GM12872 (cell line): ENCODE results near the gene B4GALT2.
A peak's percentile ranks its signal among the peaks of the same experiment; 100 is the strongest.

Source experiments
- TF ChIP-seq, protein P1 (sequence below): IDR thresholded peaks from 3 replicates; pipeline ENCODE4 v1.5.1; 2011; ENCODE audit warnings: low read depth, mild to moderate bottlenecking, low read length, moderate library complexity; ENCODE audit not compliant: insufficient read depth

B4GALT2 gene

DNA sequence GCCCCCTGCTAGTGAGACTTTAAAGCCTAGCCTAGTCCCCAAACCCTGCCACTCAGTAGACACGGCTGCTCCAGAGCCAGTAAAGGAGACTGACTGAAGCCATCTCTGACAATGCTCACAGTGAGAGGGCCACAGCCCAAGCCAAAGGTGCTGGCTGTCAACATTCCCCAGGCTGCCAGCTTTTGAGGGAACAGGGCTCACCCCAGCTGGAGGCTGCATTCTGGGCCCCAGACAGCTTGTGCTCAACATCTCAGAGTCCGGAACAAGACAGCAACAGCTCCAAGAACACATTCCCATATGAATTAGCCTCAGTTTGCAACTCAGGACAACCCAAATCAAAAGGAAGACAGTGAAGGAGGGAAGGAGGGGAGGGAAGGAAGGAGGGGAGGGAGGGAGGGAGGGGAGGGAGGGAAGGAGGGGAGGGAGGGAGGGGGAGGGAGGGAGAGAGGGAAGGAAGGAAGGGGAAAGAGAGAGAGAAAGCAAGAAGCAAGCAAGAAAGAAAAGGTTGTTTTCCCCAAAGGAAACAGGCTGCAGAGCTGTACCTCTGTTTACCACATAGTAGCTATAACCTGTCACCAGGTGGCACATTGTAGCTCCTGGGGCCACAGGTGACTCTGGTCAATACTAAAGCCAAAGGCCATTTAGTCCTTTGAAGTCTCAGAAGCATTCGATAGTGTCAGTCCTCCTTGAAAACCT is 40.0 kb upstream of the B4GALT2 start:
- TF ChIP-seq, protein P1, sequence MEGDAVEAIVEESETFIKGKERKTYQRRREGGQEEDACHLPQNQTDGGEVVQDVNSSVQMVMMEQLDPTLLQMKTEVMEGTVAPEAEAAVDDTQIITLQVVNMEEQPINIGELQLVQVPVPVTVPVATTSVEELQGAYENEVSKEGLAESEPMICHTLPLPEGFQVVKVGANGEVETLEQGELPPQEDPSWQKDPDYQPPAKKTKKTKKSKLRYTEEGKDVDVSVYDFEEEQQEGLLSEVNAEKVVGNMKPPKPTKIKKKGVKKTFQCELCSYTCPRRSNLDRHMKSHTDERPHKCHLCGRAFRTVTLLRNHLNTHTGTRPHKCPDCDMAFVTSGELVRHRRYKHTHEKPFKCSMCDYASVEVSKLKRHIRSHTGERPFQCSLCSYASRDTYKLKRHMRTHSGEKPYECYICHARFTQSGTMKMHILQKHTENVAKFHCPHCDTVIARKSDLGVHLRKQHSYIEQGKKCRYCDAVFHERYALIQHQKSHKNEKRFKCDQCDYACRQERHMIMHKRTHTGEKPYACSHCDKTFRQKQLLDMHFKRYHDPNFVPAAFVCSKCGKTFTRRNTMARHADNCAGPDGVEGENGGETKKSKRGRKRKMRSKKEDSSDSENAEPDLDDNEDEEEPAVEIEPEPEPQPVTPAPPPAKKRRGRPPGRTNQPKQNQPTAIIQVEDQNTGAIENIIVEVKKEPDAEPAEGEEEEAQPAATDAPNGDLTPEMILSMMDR, result no peak

DNA sequence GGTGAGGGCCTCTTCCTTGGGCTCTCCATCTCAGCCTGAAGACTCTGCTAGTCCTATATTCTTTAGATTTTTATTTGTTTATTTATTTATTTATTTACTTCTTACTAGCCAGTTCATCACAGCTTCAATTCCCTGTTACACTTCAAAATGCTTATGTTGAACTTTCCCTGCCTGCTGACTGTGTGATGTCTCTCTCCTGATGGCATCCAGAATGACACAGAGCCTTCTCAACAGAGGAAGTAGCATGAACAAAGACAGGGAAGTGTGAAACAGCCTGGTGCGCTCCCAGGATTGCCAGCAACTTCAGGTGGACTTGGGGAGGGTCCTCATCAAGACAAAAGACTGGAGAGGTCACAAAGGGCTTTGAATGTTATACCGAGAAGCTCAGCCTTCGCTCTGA is 36.6 kb upstream of the B4GALT2 start:
- TF ChIP-seq, protein P1, result no peak

DNA sequence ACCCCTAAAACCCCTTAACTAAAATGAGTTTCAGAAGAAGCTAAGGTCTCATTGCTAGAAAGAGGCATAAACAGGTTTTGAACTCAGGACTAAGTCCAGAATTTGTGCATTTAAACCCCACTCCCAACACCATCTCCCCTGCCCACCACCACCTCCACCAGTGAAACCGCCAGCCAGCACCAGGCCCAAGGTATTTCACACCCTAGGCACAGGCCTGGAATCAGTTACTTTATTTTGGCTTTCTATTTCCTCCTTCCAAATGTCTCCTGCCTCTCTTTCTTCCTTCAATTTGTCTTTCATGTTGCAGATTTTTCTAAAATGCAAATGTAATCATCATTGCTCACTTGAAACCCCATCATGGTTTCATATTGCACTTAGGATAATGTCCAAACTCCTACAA is 34.1 kb upstream of the B4GALT2 start:
- TF ChIP-seq, protein P1, result no peak

- TF ChIP-seq, protein P1, result no peak
Measured at GRCh38 chr1:43945674-43946235, 33.3 kb upstream of the B4GALT2 start.

DNA sequence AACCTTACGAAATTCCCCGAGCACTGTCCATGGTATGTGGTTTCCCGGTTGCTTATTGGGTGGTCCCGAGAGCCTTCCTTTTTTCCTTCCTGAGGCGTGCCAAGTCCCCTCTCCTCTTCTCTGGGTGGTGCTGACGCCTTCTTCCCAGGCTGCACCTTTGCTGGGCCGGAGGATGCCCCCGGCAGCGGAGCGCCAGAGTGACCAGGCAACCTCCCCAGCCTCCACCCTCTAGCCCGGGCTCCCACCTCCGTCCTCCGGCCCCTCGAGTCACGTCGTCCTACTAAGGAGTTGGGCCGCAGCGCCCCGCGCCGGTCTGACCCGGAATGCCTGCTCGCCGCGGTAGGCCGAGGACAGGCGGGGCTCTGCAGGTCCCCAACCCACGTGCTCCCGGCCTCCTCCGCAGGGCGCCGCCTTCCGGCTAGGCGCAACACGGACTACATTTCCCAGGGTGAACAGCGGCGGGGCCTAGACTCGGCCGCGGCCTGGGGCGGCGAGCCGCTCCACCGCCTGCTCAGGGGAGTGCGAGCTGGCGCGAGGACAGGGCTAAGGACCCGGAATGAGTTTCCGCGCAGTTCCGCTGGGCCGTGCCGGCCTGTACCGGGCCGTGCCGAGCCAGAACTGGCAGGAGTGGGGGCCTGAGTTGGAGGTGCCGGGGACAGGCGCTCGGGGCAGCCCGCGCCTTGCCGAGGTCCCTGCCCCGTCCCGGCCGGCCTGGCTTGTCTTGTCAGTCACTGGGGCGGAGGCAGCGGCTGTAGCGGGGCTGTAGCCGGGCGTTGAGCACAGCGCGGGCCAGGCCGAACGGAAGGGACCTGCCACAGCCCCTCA is 32.6 kb upstream of the B4GALT2 start, which contains the start of gene IPO13:
Gene IPO13, plus strand, starts transcription at position 715 of the 825 bp plus-strand sequence. CDS start 651 bp downstream, outside the sequence.
- TF ChIP-seq, protein P1, result peak; percentile 72

DNA sequence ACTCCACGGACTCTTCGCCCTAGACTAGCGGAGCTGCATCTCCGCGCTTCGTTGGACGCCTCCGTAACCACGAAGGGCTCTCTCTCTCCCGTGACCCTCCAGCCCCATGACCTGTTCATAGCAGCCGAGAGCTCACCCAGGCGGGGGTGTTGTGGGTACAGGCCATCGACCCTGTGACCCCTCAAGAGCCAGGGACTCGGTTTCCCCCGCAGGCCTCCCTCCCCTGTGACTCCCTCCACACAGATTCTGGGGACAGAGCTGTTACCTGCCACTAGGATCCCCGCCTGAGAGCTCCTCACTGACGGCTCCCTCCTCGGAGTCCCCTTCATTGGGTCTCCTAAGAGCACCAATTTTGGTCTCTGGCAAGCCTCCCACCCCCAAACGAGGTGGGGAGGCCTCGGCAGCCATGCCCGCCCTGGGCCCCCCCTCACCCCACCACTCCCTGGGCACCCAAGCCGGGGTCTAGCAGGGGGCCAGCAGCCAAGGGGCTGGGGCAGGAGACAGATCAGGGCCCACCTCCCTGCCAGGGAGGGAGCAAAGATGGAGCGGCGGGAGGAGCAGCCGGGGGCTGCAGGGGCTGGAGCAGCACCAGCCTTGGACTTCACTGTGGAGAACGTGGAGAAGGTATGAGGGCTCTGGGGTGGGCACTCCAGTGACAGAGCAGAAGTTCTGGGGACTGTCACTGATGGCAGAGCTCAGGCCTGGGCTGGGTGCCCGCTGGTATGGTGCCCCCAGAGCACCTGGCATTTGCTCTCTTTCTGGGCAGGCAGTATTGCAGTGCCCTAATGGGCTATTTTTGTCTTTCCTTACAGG is 31.7 kb upstream of the B4GALT2 start:
- TF ChIP-seq, protein P1, result no peak

DNA sequence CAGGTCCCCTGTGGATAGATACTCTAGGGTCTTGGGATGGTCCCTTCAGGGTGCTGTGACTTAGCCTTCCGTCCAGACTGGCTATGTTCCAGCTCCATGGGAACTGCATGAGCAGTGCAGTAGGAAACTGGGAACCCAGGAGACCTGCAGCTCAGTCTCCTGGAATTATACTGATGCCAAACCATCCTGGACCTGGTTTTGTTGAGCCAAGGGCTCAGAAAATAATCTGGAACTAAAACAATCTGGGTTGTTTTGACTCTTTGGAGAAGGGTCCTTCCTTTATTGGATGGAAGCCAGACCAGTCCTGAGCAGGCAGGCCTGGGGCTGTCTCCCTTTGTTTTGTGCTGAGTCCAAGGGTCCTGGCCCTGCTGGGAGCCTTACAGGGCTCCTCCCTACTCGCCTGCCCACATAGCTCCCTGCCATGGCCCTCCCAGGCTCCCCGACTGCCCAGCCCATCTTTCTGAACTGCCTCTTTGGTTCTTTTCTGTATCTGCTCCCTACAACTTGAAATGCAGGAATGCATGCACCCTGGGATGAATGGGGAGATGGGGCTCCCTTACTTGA is 31.1 kb upstream of the B4GALT2 start:
- TF ChIP-seq, protein P1, result no peak
